Mucosa of rectum (tissue), 2 donors: ENCODE results near the gene COMP.

Experiments
- H3K27ac ChIP-seq, 2 donors: one replicate each; pipeline ENCODE4 v1.7.0; 2013; ENCODE audit warnings: inconsistent platforms in 2 of 2, low read depth in 2 of 2, low read length in 2 of 2
- H3K27me3 ChIP-seq, 2 donors: one replicate each; pipeline ENCODE4 v1.7.0; 2013; ENCODE audit warnings: low read length in 2 of 2; ENCODE audit not compliant: control insufficient read depth in 2 of 2, insufficient read depth in 2 of 2
- H3K36me3 ChIP-seq, 2 donors: one replicate each; pipeline ENCODE4 v1.7.0; 2013; ENCODE audit warnings: low read length in 2 of 2; ENCODE audit not compliant: control insufficient read depth in 2 of 2, insufficient read depth in 2 of 2
- H3K4me1 ChIP-seq, 2 donors: one replicate each; pipeline ENCODE4 v1.7.0; 2013; ENCODE audit warnings: low read length in 2 of 2, mild to moderate bottlenecking in 1 of 2; ENCODE audit not compliant: control insufficient read depth in 2 of 2, insufficient read depth in 2 of 2
- H3K4me3 ChIP-seq, 2 donors: one replicate each; pipeline ENCODE4 v1.7.0; 2013; ENCODE audit warnings: low read length in 2 of 2
- H3K9ac ChIP-seq, 2 donors: one replicate each; pipeline ENCODE4 v1.7.0; 2013; ENCODE audit warnings: low read length in 2 of 2, low read depth in 1 of 2, mild to moderate bottlenecking in 1 of 2
- H3K9me3 ChIP-seq, 2 donors: one replicate each; pipeline ENCODE4 v1.7.0; 2013; ENCODE audit warnings: low read length in 2 of 2; ENCODE audit not compliant: control insufficient read depth in 2 of 2
- donor health status: healthy.
- donor health status: Normal muscosa, but diverticular disease.

The COMP gene

GRCh38 chr19:18760440-18761383, 30.4 kb downstream of the COMP start:
- Histone ChIP-seq H3K9me3 (no peaks in the 10 kb centered on the region), H3K9ac (no peak overlapping the region), H3K4me3 (no peak overlapping the region), H3K27me3 (no peaks in the 10 kb centered on the region), H3K4me1 (peaks cover 12 to 23% of the 10 kb centered on the region in 2 donors), H3K36me3 (no peaks in the 10 kb centered on the region), H3K27ac (no peak overlapping the region)

GRCh38 chr19:18759995-18760426, 31.1 kb downstream of the COMP start:
- H3K27me3 ChIP-seq = no peaks in the 10 kb centered on the region
- H3K27ac ChIP-seq = no peak overlapping the region
- H3K4me3 ChIP-seq = no peak overlapping the region
- H3K36me3 ChIP-seq = no peaks in the 10 kb centered on the region
- H3K4me1 ChIP-seq = peaks cover 12 to 18% of the 10 kb centered on the region in 2 donors
- H3K9me3 ChIP-seq = no peaks in the 10 kb centered on the region
- no peak overlapping the region for H3K9ac ChIP-seq

DNA sequence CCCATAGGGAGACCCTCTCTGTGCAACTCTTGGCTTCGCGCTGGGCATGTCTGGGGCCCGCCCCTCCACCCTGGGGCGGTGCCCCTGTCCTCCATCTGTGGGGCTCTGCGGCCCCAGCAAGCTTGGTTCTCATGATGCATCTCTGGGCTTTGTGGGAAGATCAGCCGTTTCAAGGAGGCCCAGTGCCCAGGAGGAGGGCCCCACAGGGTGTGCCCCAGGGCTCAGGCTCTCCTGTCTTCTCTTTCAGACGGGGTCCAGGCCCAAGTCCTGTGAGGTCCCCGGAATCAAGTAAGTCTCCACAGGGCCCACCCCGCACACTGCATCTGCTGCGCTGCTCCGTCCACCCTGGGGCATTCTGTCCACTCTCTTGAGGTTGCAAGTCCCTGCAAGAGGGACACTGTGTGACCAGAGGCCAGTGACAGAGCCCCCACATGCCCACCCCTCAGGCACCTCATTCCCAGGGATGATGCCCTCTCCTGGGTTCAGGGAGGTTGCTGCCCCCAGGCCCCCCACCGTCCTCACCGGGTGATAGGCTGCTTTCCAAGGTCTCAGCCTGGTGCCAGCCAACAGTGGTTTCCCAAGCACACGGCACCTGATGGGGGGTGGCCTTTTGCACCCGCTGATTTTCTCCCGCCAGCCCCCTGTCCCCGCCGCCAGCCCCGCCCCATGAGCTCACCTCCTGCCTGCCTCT, 31.7 kb downstream of the COMP start:
- Histone ChIP-seq H3K36me3 (no peaks in the 10 kb centered on the region), H3K9ac (no peak overlapping the region), H3K9me3 (no peaks in the 10 kb centered on the region), H3K27me3 (no peaks in the 10 kb centered on the region), H3K27ac (no peak overlapping the region), H3K4me1 (peaks cover 8 to 13% of the 10 kb centered on the region in 2 donors), H3K4me3 (no peak overlapping the region)

DNA sequence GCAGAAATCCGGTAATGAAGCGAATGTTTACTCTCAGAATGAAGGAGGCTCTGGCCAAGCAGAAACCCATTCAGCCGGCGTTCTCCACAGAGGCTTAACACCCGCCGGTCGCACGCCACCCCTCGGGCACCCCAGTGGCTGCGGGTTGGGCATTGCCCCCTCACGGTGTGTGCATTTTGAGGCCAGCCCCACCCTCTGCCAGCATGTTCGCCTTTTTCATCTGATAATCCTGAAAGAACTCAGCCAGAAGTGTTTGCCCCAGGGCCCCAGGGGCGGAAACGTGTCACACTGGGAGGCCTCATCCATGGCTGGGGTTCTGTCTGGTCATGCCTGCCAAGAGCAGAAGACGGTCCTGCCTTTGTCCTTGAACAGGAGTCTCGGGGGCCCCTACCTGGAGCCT, 34.2 kb downstream of the COMP start:
- H3K9ac ChIP-seq = no peak overlapping the region
- H3K27ac ChIP-seq = no peak overlapping the region
- H3K4me3 ChIP-seq = no peak overlapping the region
- no peaks in the 10 kb centered on the region for H3K36me3 ChIP-seq
- no peaks in the 10 kb centered on the region for H3K9me3 ChIP-seq
- no peaks in the 10 kb centered on the region for H3K27me3 ChIP-seq
- peaks cover under 1 to 4% of the 10 kb centered on the region in 2 donors for H3K4me1 ChIP-seq

DNA sequence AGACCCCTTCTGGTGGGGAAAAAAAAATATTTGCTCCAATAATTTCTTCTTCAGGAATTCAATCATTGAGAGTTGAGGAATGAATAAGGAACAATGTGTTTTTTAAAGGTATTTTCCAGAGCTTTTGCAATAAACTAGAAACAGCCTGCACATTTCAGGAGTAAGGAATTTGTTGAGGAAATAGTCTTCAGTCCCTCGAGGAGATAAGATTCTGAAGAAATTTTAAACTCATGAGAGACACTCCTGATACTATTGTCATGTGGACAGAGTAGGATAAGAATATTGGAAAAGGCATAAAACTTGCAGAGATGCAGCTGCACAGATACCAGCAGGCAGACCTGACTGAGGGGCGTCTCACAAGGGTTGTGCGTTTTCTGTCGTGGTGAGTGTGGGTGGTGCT, 36.6 kb downstream of the COMP start:
- Histone ChIP-seq H3K36me3 (peaks cover 0 to 3% of the 10 kb centered on the region in 2 donors), H3K4me3 (no peak overlapping the region), H3K27me3 (no peaks in the 10 kb centered on the region), H3K9ac (no peak overlapping the region), H3K9me3 (no peaks in the 10 kb centered on the region), H3K27ac (no peak overlapping the region), H3K4me1 (no peaks in the 10 kb centered on the region)

- Histone ChIP-seq H3K9ac (no peak overlapping the region), H3K4me3 (no peak overlapping the region), H3K36me3 (peaks cover 0 to 3% of the 10 kb centered on the region in 2 donors), H3K9me3 (no peaks in the 10 kb centered on the region), H3K4me1 (no peaks in the 10 kb centered on the region), H3K27me3 (no peaks in the 10 kb centered on the region), H3K27ac (no peak overlapping the region)
Observed at GRCh38 chr19:18751571-18751970, 39.5 kb downstream of the COMP start.

GRCh38 chr19:18750295-18750970, 40.7 kb downstream of the COMP start:
- no peaks in the 10 kb centered on the region for H3K9me3 ChIP-seq
- no peaks in the 10 kb centered on the region for H3K4me1 ChIP-seq
- H3K4me3 ChIP-seq = no peak overlapping the region
- H3K27ac ChIP-seq = no peak overlapping the region
- no peak overlapping the region for H3K9ac ChIP-seq
- peaks cover 0 to 3% of the 10 kb centered on the region in 2 donors for H3K36me3 ChIP-seq
- no peaks in the 10 kb centered on the region for H3K27me3 ChIP-seq

DNA sequence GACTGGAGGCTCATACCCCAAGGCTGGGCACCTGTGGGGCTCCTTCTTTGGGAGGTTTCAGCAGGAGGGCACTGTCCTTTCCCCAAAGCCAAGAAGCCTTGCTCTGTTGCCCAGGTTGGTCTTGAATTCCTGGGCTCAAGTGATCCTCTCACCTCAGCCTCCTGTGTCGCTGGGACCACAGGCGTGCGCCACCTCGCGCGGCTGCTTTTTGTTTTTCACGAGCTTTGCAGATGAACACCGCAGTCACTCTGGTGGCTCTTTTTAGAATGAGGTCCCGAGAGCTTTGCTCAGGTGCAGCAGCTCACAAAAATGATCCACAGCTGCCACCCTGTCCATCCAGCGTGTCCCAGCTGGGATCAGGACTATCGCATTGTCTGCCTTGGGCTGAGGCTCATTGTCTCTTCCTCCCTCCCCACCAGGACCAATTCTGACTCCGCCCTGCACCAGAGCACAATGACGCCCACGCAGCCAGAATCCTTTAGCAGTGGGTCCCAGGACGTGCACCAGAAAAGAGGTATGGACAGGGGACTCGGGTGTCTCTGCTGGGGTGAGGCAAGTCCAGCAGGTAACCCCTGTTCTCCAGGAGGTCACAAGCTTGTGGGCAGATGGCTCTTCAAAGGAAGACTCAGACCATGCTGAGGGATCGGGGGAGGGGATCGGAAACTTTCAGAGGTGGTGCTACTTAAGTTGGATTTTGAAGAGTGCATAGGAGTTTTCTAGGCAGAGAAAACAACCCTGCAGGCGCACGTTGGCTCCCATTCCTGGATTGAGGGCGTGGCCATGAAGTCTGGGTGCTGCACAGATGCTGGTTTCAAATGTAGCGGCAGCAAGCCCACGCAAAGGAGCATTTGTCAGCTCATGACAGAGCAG, 41.5 kb downstream of the COMP start:
- Histone ChIP-seq H3K27ac (no peak overlapping the region), H3K27me3 (no peaks in the 10 kb centered on the region), H3K9ac (no peak overlapping the region), H3K4me3 (no peak overlapping the region), H3K4me1 (no peaks in the 10 kb centered on the region), H3K36me3 (peaks cover 0 to 3% of the 10 kb centered on the region in 2 donors), H3K9me3 (no peaks in the 10 kb centered on the region)

GRCh38 chr19:18746401-18747325, 44.4 kb downstream of the COMP start:
- Histone ChIP-seq H3K4me1 (peaks cover 15 to 19% of the 10 kb centered on the region in 2 donors), H3K27me3 (no peaks in the 10 kb centered on the region), H3K4me3 (no peak overlapping the region), H3K27ac (no peak overlapping the region), H3K9ac (no peak overlapping the region), H3K9me3 (no peaks in the 10 kb centered on the region), H3K36me3 (peaks cover 0 to 3% of the 10 kb centered on the region in 2 donors)
